SK-N-SH treated with all-trans-retinoic acid at 6 μM for 48 hours (cell line): Measurements from ENCODE around the gene QKI.

Experiments used
- ATAC-seq: fragments of 200-7000 bp; cut with Tn5 transposase; 3 replicates; pipeline ENCODE4 v1.9.1; 2020; ENCODE audit warnings: mild to moderate bottlenecking, moderate library complexity
- BACH2 ChIP-seq: fragments of 250-450 bp; sonication (Bioruptor Pico); IDR thresholded peaks from 2 replicates; pipeline ENCODE4 v1.9.0; 2021; ENCODE audit warnings: mild to moderate bottlenecking, borderline replicate concordance
- CSDC2 ChIP-seq: fragments of 250-450 bp; sonication (Bioruptor Pico); IDR thresholded peaks from 2 replicates; pipeline ENCODE4 v1.5.0; 2020; ENCODE audit warnings: mild to moderate bottlenecking, moderate library complexity
- OSR1 ChIP-seq: fragments of 250-450 bp; sonication (Bioruptor Pico); IDR thresholded peaks from 2 replicates; pipeline ENCODE4 v1.8.0; 2022; ENCODE audit warnings: moderate library complexity, mild to moderate bottlenecking, inconsistent platforms
- RARB ChIP-seq: fragments of 250-450 bp; sonication (Bioruptor Pico); IDR thresholded peaks from 2 replicates; pipeline ENCODE4 v1.8.0; 2021; ENCODE audit warnings: mild to moderate bottlenecking, moderate library complexity
- SNAI2 ChIP-seq: fragments of 250-450 bp; sonication (Bioruptor Pico); IDR thresholded peaks from 2 replicates; pipeline ENCODE4 v1.5.0; 2020; ENCODE audit warnings: mild to moderate bottlenecking, moderate library complexity
- TCF4 ChIP-seq: fragments of 250-450 bp; sonication (Bioruptor Pico); IDR thresholded peaks from 2 replicates; pipeline ENCODE4 v1.8.0; 2021; ENCODE audit warnings: mild to moderate bottlenecking, moderate library complexity, borderline replicate concordance
- ZC3H10 ChIP-seq: fragments of 250-450 bp; sonication (Bioruptor Pico); IDR thresholded peaks from 2 replicates; pipeline ENCODE4 v1.5.1; 2021; ENCODE audit warnings: mild to moderate bottlenecking, moderate library complexity
- ZFP30 ChIP-seq: fragments of 450-650 bp; formaldehyde crosslinking; IDR thresholded peaks from 2 replicates; pipeline ENCODE4 v1.5.0; 2022; ENCODE audit warnings: mild to moderate bottlenecking, moderate library complexity
- ZNF565 ChIP-seq: fragments of 450-650 bp; formaldehyde crosslinking; conservative IDR thresholded peaks from 2 replicates; pipeline ENCODE4 v1.5.0; 2020; ENCODE audit warnings: low read depth, mild to moderate bottlenecking, moderate library complexity
- ZNF70 ChIP-seq: fragments of 450-650 bp; formaldehyde crosslinking; IDR thresholded peaks from 2 replicates; pipeline ENCODE4 v1.5.0; 2020; ENCODE audit warnings: mild to moderate bottlenecking, moderate library complexity
- ZNF8 ChIP-seq: fragments of 450-650 bp; formaldehyde crosslinking; IDR thresholded peaks from 2 replicates; pipeline ENCODE4 v1.5.0; 2020; ENCODE audit warnings: mild to moderate bottlenecking, moderate library complexity
- TF ChIP-seq, protein P1 (sequence below): fragments of 250-450 bp; sonication (Bioruptor Pico); IDR thresholded peaks from 2 replicates; pipeline ENCODE4 v1.8.0; 2021; ENCODE audit warnings: low read depth, mild to moderate bottlenecking, moderate library complexity, borderline replicate concordance
- TF ChIP-seq, protein P2 (sequence below): fragments of 250-450 bp; sonication (Bioruptor Pico); IDR thresholded peaks from 2 replicates; pipeline ENCODE4 v1.5.1; 2021; ENCODE audit warnings: mild to moderate bottlenecking, moderate library complexity
- TF ChIP-seq, protein P3 (sequence below): fragments of 250-450 bp; sonication (Bioruptor Pico); IDR thresholded peaks from 2 replicates; pipeline ENCODE4 v1.5.0; 2020; ENCODE audit warnings: mild to moderate bottlenecking, moderate library complexity
- TF ChIP-seq, protein P4 (sequence below): fragments of 250-450 bp; sonication (Bioruptor Pico); IDR thresholded peaks from 2 replicates; pipeline ENCODE4 v1.5.1; 2020; ENCODE audit warnings: low read depth, mild to moderate bottlenecking, moderate library complexity

QKI gene

DNA sequence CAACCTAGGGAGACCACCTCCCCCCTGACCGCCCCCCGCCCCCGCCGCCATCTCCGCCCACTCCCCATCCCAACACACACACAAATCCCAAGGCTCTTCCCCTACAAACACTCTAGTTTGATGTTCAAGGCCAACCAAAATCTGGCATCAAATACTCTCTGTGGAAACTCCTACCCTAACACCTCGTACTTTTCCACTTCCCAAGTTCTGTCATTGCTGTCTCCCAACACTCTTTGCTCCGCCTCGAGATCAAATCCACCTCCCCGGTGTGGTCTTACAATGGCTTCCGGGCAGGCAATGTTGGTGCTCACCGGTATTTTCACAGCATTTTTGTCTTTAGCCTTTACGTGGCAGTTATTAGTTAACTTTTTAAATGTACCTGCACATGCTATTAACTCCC, 4.8 kb upstream of the QKI start:
- ATAC-seq: no peak
- TF ChIP-seq, protein P1, sequence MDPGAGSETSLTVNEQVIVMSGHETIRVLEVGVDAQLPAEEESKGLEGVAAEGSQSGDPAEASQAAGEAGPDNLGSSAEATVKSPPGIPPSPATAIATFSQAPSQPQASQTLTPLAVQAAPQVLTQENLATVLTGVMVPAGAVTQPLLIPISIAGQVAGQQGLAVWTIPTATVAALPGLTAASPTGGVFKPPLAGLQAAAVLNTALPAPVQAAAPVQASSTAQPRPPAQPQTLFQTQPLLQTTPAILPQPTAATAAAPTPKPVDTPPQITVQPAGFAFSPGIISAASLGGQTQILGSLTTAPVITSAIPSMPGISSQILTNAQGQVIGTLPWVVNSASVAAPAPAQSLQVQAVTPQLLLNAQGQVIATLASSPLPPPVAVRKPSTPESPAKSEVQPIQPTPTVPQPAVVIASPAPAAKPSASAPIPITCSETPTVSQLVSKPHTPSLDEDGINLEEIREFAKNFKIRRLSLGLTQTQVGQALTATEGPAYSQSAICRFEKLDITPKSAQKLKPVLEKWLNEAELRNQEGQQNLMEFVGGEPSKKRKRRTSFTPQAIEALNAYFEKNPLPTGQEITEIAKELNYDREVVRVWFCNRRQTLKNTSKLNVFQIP (CRISPR knock-in tag): no peak
- TF ChIP-seq ZC3H10 (CRISPR knock-in tag) (no peak), ZNF565 (CRISPR knock-in tag) (no peak), SNAI2 (CRISPR knock-in tag) (no peak)
- TF ChIP-seq, protein P2, sequence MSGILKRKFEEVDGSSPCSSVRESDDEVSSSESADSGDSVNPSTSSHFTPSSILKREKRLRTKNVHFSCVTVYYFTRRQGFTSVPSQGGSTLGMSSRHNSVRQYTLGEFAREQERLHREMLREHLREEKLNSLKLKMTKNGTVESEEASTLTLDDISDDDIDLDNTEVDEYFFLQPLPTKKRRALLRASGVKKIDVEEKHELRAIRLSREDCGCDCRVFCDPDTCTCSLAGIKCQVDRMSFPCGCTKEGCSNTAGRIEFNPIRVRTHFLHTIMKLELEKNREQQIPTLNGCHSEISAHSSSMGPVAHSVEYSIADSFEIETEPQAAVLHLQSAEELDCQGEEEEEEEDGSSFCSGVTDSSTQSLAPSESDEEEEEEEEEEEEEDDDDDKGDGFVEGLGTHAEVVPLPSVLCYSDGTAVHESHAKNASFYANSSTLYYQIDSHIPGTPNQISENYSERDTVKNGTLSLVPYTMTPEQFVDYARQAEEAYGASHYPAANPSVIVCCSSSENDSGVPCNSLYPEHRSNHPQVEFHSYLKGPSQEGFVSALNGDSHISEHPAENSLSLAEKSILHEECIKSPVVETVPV: no peak
- TF ChIP-seq, protein P3, sequence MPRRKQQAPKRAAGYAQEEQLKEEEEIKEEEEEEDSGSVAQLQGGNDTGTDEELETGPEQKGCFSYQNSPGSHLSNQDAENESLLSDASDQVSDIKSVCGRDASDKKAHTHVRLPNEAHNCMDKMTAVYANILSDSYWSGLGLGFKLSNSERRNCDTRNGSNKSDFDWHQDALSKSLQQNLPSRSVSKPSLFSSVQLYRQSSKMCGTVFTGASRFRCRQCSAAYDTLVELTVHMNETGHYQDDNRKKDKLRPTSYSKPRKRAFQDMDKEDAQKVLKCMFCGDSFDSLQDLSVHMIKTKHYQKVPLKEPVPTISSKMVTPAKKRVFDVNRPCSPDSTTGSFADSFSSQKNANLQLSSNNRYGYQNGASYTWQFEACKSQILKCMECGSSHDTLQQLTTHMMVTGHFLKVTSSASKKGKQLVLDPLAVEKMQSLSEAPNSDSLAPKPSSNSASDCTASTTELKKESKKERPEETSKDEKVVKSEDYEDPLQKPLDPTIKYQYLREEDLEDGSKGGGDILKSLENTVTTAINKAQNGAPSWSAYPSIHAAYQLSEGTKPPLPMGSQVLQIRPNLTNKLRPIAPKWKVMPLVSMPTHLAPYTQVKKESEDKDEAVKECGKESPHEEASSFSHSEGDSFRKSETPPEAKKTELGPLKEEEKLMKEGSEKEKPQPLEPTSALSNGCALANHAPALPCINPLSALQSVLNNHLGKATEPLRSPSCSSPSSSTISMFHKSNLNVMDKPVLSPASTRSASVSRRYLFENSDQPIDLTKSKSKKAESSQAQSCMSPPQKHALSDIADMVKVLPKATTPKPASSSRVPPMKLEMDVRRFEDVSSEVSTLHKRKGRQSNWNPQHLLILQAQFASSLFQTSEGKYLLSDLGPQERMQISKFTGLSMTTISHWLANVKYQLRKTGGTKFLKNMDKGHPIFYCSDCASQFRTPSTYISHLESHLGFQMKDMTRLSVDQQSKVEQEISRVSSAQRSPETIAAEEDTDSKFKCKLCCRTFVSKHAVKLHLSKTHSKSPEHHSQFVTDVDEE (CRISPR knock-in tag): no peak
- TF ChIP-seq, protein P4, sequence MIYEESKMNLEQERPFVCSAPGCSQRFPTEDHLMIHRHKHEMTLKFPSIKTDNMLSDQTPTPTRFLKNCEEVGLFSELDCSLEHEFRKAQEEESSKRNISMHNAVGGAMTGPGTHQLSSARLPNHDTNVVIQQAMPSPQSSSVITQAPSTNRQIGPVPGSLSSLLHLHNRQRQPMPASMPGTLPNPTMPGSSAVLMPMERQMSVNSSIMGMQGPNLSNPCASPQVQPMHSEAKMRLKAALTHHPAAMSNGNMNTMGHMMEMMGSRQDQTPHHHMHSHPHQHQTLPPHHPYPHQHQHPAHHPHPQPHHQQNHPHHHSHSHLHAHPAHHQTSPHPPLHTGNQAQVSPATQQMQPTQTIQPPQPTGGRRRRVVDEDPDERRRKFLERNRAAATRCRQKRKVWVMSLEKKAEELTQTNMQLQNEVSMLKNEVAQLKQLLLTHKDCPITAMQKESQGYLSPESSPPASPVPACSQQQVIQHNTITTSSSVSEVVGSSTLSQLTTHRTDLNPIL (CRISPR knock-in tag): no peak

GRCh38 chr6:163412341-163412740, 2.2 kb upstream of the QKI start:
- ATAC-seq: no peak
- TF ChIP-seq OSR1 (CRISPR knock-in tag) (no peak), BACH2 (CRISPR knock-in tag) (no peak), ZNF70 (CRISPR knock-in tag) (no peak), CSDC2 (CRISPR knock-in tag) (no peak), TCF4 (CRISPR knock-in tag) (no peak), ZNF8 (CRISPR knock-in tag) (no peak), RARB (CRISPR knock-in tag) (no peak), ZFP30 (CRISPR knock-in tag) (no peak), ZC3H10 (CRISPR knock-in tag) (no peak)
- TF ChIP-seq, protein P2: no peak
- TF ChIP-seq, protein P1 (CRISPR knock-in tag): no peak
- TF ChIP-seq, protein P3 (CRISPR knock-in tag): no peak
